Fibroblast of lung (primary cell): ENCODE measurements around the gene ASTN2. TPM values are rescaled to one million over a fixed set of nuclear protein-coding genes. Genes with fewer than 3 reads are reported as not detected.
"Not testable (repeated sequence)": the region's sequence is repeated elsewhere in the genome, so short reads cannot be mapped to it uniquely, and the experiment has no call there.

Experiments
- DNase-seq, 2 donors: peaks; one replicate each; pipeline versions ENCODE4 v3.0.0 to v3.0.0-alpha.2; 2010; ENCODE audit warnings: low read depth in 2 of 2
- H2AFZ ChIP-seq: 2 replicates; pipeline ENCODE4 v1.5.1; 2012; ENCODE audit warnings: low read length, control low read depth, inconsistent platforms
- H3K27ac ChIP-seq: 2 replicates; pipeline ENCODE4 v1.5.1; 2011; ENCODE audit warnings: low read length, control low read depth; ENCODE audit not compliant: insufficient read depth
- H3K27me3 ChIP-seq: 2 replicates; pipeline ENCODE4 v1.5.1; 2011; ENCODE audit warnings: mild to moderate bottlenecking, low read length; ENCODE audit not compliant: control insufficient read depth, insufficient read depth
- H3K36me3 ChIP-seq: 2 replicates; pipeline ENCODE4 v1.5.1; 2011; ENCODE audit warnings: low read length; ENCODE audit not compliant: control insufficient read depth, insufficient read depth
- H3K4me1 ChIP-seq: 2 replicates; pipeline ENCODE4 v1.5.1; 2011; ENCODE audit warnings: low read length; ENCODE audit not compliant: control insufficient read depth, insufficient read depth; ENCODE audit errors: extremely low read depth
- H3K4me2 ChIP-seq: 2 replicates; pipeline ENCODE4 v1.5.1; 2011; ENCODE audit warnings: low read length, control low read depth; ENCODE audit not compliant: insufficient read depth; ENCODE audit errors: extremely low read depth
- H3K4me3 ChIP-seq, 4 experiments: fragments of 200-600 bp in 1 of 4; sonication (generic) in 1 of 4; replicated peaks in 1 of 4; 2 replicates each; pipeline ENCODE4 v1.5.1; 2011 to 2016; ENCODE audit warnings: low read length in 4 of 4, low read depth in 3 of 4, mild to moderate bottlenecking in 3 of 4, control low read depth in 2 of 4, inconsistent platforms in 1 of 4, mixed read lengths in 1 of 4; ENCODE audit not compliant: insufficient read depth in 1 of 4; ENCODE audit errors: control extremely low read depth in 1 of 4
- H3K79me2 ChIP-seq: 2 replicates; pipeline ENCODE4 v1.5.1; 2012; ENCODE audit warnings: mild to moderate bottlenecking, low read length, inconsistent platforms; ENCODE audit not compliant: control insufficient read depth, insufficient read depth
- H3K9ac ChIP-seq: 2 replicates; pipeline ENCODE4 v1.5.1; 2011; ENCODE audit warnings: mild to moderate bottlenecking, low read length, control low read depth; ENCODE audit not compliant: insufficient read depth
- H3K9me3 ChIP-seq: 2 replicates; pipeline ENCODE4 v1.5.1; 2012; ENCODE audit warnings: low read depth, low read length; ENCODE audit not compliant: control insufficient read depth, insufficient read depth
- H4K20me1 ChIP-seq: 2 replicates; pipeline ENCODE4 v1.5.1; 2011; ENCODE audit warnings: low read length; ENCODE audit not compliant: control insufficient read depth, insufficient read depth; ENCODE audit errors: extremely low read depth
- CTCF ChIP-seq, 2 donors: IDR thresholded peaks in 1 of 2; conservative IDR thresholded peaks in 1 of 2; 1 replicate in 1 of 2; 2 replicates in 1 of 2; pipeline ENCODE4 v1.5.1; 2011 to 2012; ENCODE audit warnings: low read length in 2 of 2, control low read depth in 1 of 2, inconsistent platforms in 1 of 2, low read depth in 1 of 2, mild to moderate bottlenecking in 1 of 2
- EZH2 ChIP-seq: IDR thresholded peaks from 2 replicates; pipeline ENCODE4 v1.5.1; 2012; ENCODE audit warnings: low read length, control low read depth, mild to moderate bottlenecking; ENCODE audit errors: missing control alignments
- polyA plus RNA-seq, 2 donors: library from polyadenylated mRNA; depleted of rRNA in 1 of 2; stranded (reverse) in 1 of 2; unstranded in 1 of 2; fragments of >200 nt; gene quantifications; 2 replicates each; pipeline ENCODE4 v1.2.1, GENCODE V29; 2011 to 2012; ENCODE audit warnings: missing spikeins in 1 of 2
- total RNA-seq: library from RNA; depleted of rRNA; stranded (reverse); fragments of >200 nt; gene quantifications from 2 replicates; pipeline ENCODE4 v1.2.1, GENCODE V29; 2014

ASTN2 gene
- total and polyA plus RNA-seq, 2 donors (not counting 1 experiment from before 2014, with no cell fraction given), result 2.2 to 19.2 TPM

DNA sequence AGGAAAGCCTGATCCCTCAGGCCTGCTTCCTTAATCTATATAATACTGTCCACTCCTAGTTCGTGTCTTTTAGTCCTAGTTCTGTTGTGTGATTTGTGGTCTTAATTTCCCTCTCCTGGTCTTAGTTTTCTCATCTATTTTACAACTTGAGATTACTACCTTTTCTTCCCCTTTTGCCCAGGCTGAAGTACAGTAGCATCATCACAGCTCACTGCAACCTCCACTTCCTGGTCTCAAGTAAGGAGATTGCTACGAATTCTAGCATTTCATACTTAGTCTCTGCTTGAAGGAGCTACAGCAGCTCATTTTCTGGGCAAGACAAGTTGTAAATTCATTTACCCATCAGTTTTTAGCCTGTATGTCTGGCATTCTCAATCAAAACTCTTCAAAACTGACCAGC is 722.2 kb downstream of the ASTN2 start:
- Histone ChIP-seq H3K27ac (no peak overlapping the region), H4K20me1 (peaks cover 2% of the 10 kb centered on the region), H3K79me2 (peaks cover 59% of the 10 kb centered on the region), H2AFZ (no peak overlapping the region), H3K4me1 (peaks cover 12% of the 10 kb centered on the region), H3K27me3 (no peaks in the 10 kb centered on the region), H3K9me3 (no peaks in the 10 kb centered on the region), H3K4me2 (no peak overlapping the region), H3K4me3 (no peak overlapping the region), H3K9ac (no peak overlapping the region), H3K36me3 (peaks cover under 1% of the 10 kb centered on the region)
- TF ChIP-seq EZH2 (no peak), CTCF (conservative IDR thresholded peaks at IDR 0.05 in 1 of 2, IDR thresholded peaks at IDR 0.05 in 1 of 2; ENCODE audit: low read depth in 1 of 2, low read length in 2 of 2) (no peak)
- DNase-seq, result no peak

DNA sequence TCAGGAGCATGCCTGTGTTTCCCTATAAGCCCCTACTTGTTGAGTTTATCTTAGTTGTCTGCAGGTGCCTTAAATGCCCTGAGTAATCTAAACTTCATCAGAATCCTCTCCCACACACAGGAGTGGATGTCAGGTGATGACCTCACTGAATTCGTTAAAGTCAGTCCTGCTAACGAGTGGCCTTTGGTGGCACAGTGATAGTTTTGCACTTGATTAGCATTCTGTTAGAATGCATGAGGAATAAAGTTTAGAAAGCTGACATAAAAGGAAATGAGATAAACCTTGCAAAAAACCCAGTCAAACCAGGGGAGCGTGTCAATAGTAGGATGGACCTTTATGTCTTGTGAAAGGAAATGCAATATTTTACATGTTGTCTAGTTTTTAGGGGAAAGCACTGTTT is 723.2 kb downstream of the ASTN2 start:
- peaks cover 2% of the 10 kb centered on the region for H4K20me1 ChIP-seq

DNA sequence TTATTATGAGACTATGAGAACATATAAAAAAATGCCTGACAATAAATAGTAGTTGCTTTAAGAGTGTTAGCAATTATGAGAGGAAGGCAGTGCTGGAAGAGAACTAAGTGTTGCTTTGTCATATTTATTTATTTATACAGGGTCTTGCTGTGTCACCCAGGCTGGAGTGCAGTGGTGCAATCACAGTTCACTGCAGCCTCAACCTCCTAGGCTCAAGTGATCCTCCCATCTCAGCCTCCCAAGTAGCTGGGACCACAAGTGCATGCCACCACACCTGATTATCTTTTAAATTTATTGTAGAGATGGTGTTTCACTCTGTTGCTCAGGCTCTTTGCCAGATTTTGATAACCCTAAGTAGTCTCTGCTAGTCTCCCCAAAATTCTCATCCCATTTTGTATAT is 724.1 kb downstream of the ASTN2 start:
- H3K9ac ChIP-seq, H3K36me3 ChIP-seq, H3K4me2 ChIP-seq, H3K9me3 ChIP-seq, DNase-seq, H4K20me1 ChIP-seq, H3K4me3 ChIP-seq, H2AFZ ChIP-seq, H3K27ac ChIP-seq, H3K27me3 ChIP-seq: not testable (repeated sequence)
- peaks cover 60% of the 10 kb centered on the region for H3K79me2 ChIP-seq
- H3K4me1 ChIP-seq, result peaks cover 15% of the 10 kb centered on the region

More for the DNA sequence above, 723.2 kb downstream of the ASTN2 start:
- Histone ChIP-seq H2AFZ (no peak overlapping the region), H3K9me3 (no peaks in the 10 kb centered on the region), H3K79me2 (peaks cover 62% of the 10 kb centered on the region), H3K4me1 (peaks cover 12% of the 10 kb centered on the region), H3K36me3 (no peaks in the 10 kb centered on the region), H3K4me3 (no peak overlapping the region), H3K27me3 (no peaks in the 10 kb centered on the region), H3K4me2 (no peak overlapping the region), H3K9ac (no peak overlapping the region), H3K27ac (no peak overlapping the region)
- DNase-seq, result no peak
- TF ChIP-seq CTCF (conservative IDR thresholded peaks at IDR 0.05 in 1 of 2, IDR thresholded peaks at IDR 0.05 in 1 of 2; ENCODE audit: low read depth in 1 of 2, low read length in 2 of 2) (no peak), EZH2 (no peak)
